HG02759 (cell line): ENCODE data around the gene HBS1L.

Experiments used
- ATAC-seq: cut with Tn5 transposase; IDR thresholded peaks from one replicate; pipeline ENCODE4 v1.9.1; 2021; ENCODE audit warnings: mild to moderate bottlenecking, moderate library complexity; ENCODE audit not compliant: unreplicated experiment

Gene HBS1L

GRCh38 chr6:134954272-134955000, 100.2 kb downstream of the HBS1L start:
- no peak for ATAC-seq

- ATAC-seq: no peak
These were observed 102.9 kb downstream of the HBS1L start for GRCh38 chr6:134951494-134952263.

GRCh38 chr6:134950482-134950881, 104.1 kb downstream of the HBS1L start:
- ATAC-seq: no peak

GRCh38 chr6:134949927-134950326, 104.7 kb downstream of the HBS1L start, which contains the start of gene ALDH8A1:
TSS of gene ALDH8A1 (minus strand) at chr6:134950101. CDS start at chr6:134950053, 48 bp downstream.
- no peak for ATAC-seq

- ATAC-seq: no peak
These were observed 105.9 kb downstream of the HBS1L start for GRCh38 chr6:134948691-134949090.

GRCh38 chr6:134948142-134948541, 106.5 kb downstream of the HBS1L start:
- ATAC-seq: no peak

GRCh38 chr6:134945045-134945444, 109.6 kb downstream of the HBS1L start:
- ATAC-seq: no peak

GRCh38 chr6:134943522-134944111, 111.0 kb downstream of the HBS1L start:
- ATAC-seq: no peak

- peak; percentile 92 for ATAC-seq
These were observed 115.7 kb downstream of the HBS1L start for GRCh38 chr6:134938896-134939295.

GRCh38 chr6:134937426-134937825, 117.2 kb downstream of the HBS1L start:
- ATAC-seq: no peak

GRCh38 chr6:134936931-134937330, 117.7 kb downstream of the HBS1L start:
- ATAC-seq: no peak

GRCh38 chr6:134936476-134936875, 118.1 kb downstream of the HBS1L start:
- no peak for ATAC-seq

GRCh38 chr6:134934793-134935485, 119.7 kb downstream of the HBS1L start:
- no peak for ATAC-seq

- no peak for ATAC-seq
These were observed 121.8 kb downstream of the HBS1L start for GRCh38 chr6:134932535-134933470.

GRCh38 chr6:134932098-134932497, 122.5 kb downstream of the HBS1L start:
- no peak for ATAC-seq

GRCh38 chr6:134930463-134930862, 124.2 kb downstream of the HBS1L start:
- ATAC-seq: no peak

GRCh38 chr6:134928151-134928900, 126.3 kb downstream of the HBS1L start:
- no peak for ATAC-seq

- no peak for ATAC-seq
These were observed 128.8 kb downstream of the HBS1L start for GRCh38 chr6:134925800-134926199.

- ATAC-seq: no peak
These were observed 132.8 kb downstream of the HBS1L start for GRCh38 chr6:134921721-134922261.
